HepG2 (cell line): ENCODE data around the gene SAPCD1. TPM values are rescaled to one million over a fixed set of nuclear protein-coding genes. Genes with fewer than 3 reads are reported as not detected.

Experiments
- BORCS8-MEF2B ChIP-seq: sonication (generic); formaldehyde crosslinking; IDR thresholded peaks from 2 replicates; pipeline ENCODE4 v1.8.0; 2022; ENCODE audit warnings: mild to moderate bottlenecking, missing genetic modification reagents
- CBFB ChIP-seq: sonication (generic); formaldehyde crosslinking; IDR thresholded peaks from 2 replicates; pipeline ENCODE4 v1.4.0; 2020; ENCODE audit warnings: missing genetic modification reagents
- ELF1 ChIP-seq: sonication (generic); formaldehyde crosslinking; IDR thresholded peaks from 2 replicates; pipeline ENCODE4 v1.4.0; 2020; ENCODE audit warnings: missing genetic modification reagents
- FUBP1 ChIP-seq: sonication (generic); formaldehyde crosslinking; IDR thresholded peaks from 2 replicates; pipeline ENCODE4 v1.5.1; 2020; ENCODE audit warnings: missing genetic modification reagents, mild to moderate bottlenecking, borderline replicate concordance
- KDM4B ChIP-seq: sonication (generic); formaldehyde crosslinking; IDR thresholded peaks from 2 replicates; pipeline ENCODE4 v1.4.0; 2020; ENCODE audit warnings: missing genetic modification reagents
- MIER3 ChIP-seq: IDR thresholded peaks from 2 replicates; pipeline ENCODE4 v1.6.1; 2016; ENCODE audit warnings: missing compliant biosample characterization, borderline replicate concordance
- NAIF1 ChIP-seq: sonication (generic); formaldehyde crosslinking; IDR thresholded peaks from 2 replicates; pipeline ENCODE4 v1.5.0; 2020; ENCODE audit warnings: mild to moderate bottlenecking, missing genetic modification reagents, borderline replicate concordance
- NFYB ChIP-seq: sonication (generic); formaldehyde crosslinking; IDR thresholded peaks from 2 replicates; pipeline ENCODE4 v1.4.0; 2020; ENCODE audit warnings: missing genetic modification reagents
- PATZ1 ChIP-seq: sonication (generic); formaldehyde crosslinking; IDR thresholded peaks from 2 replicates; pipeline ENCODE4 v1.4.0; 2020; ENCODE audit warnings: missing genetic modification reagents
- TEAD2 ChIP-seq: sonication (generic); formaldehyde crosslinking; IDR thresholded peaks from 2 replicates; pipeline ENCODE4 v1.9.0; 2021; ENCODE audit warnings: missing genetic modification reagents
- TFDP1 ChIP-seq: IDR thresholded peaks from 2 replicates; pipeline ENCODE4 v1.6.1; 2016; ENCODE audit warnings: missing compliant biosample characterization, missing genetic modification reagents, borderline replicate concordance
- USF2 ChIP-seq, 2 experiments: sonication (generic) in 1 of 2; formaldehyde crosslinking in 1 of 2; IDR thresholded peaks; 2 replicates each; pipeline versions ENCODE4 v1.5.1 to v1.6.1; 2011 to 2020; ENCODE audit warnings: borderline replicate concordance in 1 of 2, low read depth in 1 of 2, low read length in 1 of 2, mild to moderate bottlenecking in 1 of 2, missing genetic modification reagents in 1 of 2, moderate library complexity in 1 of 2
- ZBTB37 ChIP-seq: sonication (generic); formaldehyde crosslinking; IDR thresholded peaks from 2 replicates; pipeline ENCODE4 v1.4.0; 2020; ENCODE audit warnings: mild to moderate bottlenecking, missing genetic modification reagents
- ZKSCAN1 ChIP-seq: fragments of 150-350 bp; IDR thresholded peaks from 2 replicates; pipeline ENCODE4 v1.6.1; 2014; ENCODE audit warnings: low read length
- ZNF225 ChIP-seq: sonication (generic); formaldehyde crosslinking; IDR thresholded peaks from 2 replicates; pipeline ENCODE4 v1.4.0; 2020; ENCODE audit warnings: mild to moderate bottlenecking, missing genetic modification reagents
- ZNF292 ChIP-seq: sonication (generic); formaldehyde crosslinking; IDR thresholded peaks from 2 replicates; pipeline ENCODE4 v1.8.1; 2022; ENCODE audit warnings: mild to moderate bottlenecking, low read depth, missing genetic modification reagents, borderline replicate concordance
- ZNF317 ChIP-seq: sonication (generic); formaldehyde crosslinking; IDR thresholded peaks from 2 replicates; pipeline ENCODE4 v1.5.0; 2020; ENCODE audit warnings: mild to moderate bottlenecking, missing genetic modification reagents
- ZNF598 ChIP-seq: sonication (generic); formaldehyde crosslinking; IDR thresholded peaks from 2 replicates; pipeline ENCODE4 v1.5.1; 2020; ENCODE audit warnings: mild to moderate bottlenecking, missing genetic modification reagents, borderline replicate concordance
- ZNF619 ChIP-seq: sonication (generic); formaldehyde crosslinking; IDR thresholded peaks from 2 replicates; pipeline ENCODE4 v1.4.0; 2020; ENCODE audit warnings: mild to moderate bottlenecking, missing genetic modification reagents
- ZNF775 ChIP-seq: sonication (generic); formaldehyde crosslinking; IDR thresholded peaks from 2 replicates; pipeline ENCODE4 v1.4.0; 2020; ENCODE audit warnings: missing genetic modification reagents, mild to moderate bottlenecking, moderate library complexity, borderline replicate concordance
- ZNF83 ChIP-seq: sonication (generic); formaldehyde crosslinking; IDR thresholded peaks from 2 replicates; pipeline ENCODE4 v1.4.0; 2020; ENCODE audit warnings: missing genetic modification reagents, mild to moderate bottlenecking, borderline replicate concordance
- polyA plus RNA-seq, 8 experiments: library from polyadenylated mRNA; depleted of rRNA in 3 of 8; stranded (reverse) in 7 of 8; unstranded in 1 of 8; fragments of >200 nt; fragmentation: Illumina TruSeq in 4 of 8; extraction: Trizol in 4 of 8; gene quantifications; 2 replicates each; pipeline versions ENCODE4 v1.2.1 to v1.2.3, GENCODE V29; 2011 to 2016; ENCODE audit warnings: low read depth in 4 of 8, missing spikeins in 1 of 8, mixed read lengths in 1 of 8; ENCODE audit not compliant: insufficient read depth in 1 of 8
- total RNA-seq, 5 experiments: library from RNA; depleted of rRNA; stranded (reverse); fragments of >200 nt; fragmentation: Illumina TruSeq; extraction: Trizol; gene quantifications; 2 replicates each; pipeline ENCODE4 v1.2.3, GENCODE V29; 2016; ENCODE audit warnings: low read depth in 1 of 5

SAPCD1 gene
- total and polyA plus RNA-seq, 2 of the 13 experiments (the other 11 are each of a cell fraction or from before 2014, with no cell fraction given), result 2.5 to 3.9 TPM

GRCh38 chr6:31729515-31729978 lies 32.9 kb upstream of the SAPCD1 start (continued):
- TF ChIP-seq BORCS8-MEF2B (CRISPR knock-in tag), result no peak; the same call in 1 of the 2 replicates
- 0 out of 2 replicates have a peak, but pooled peaks have one; percentile 42 for TF ChIP-seq CBFB (CRISPR knock-in tag)
- 0 out of 2 replicates have a peak, but pooled peaks have one; percentile 63 for TF ChIP-seq TEAD2 (CRISPR knock-in tag)
- TF ChIP-seq TFDP1, result no peak
- no peak for TF ChIP-seq ZNF83
- TF ChIP-seq ZNF619 (CRISPR knock-in tag), result no peak
- no peak for TF ChIP-seq FUBP1 (CRISPR knock-in tag)
- TF ChIP-seq ZKSCAN1, result peak; percentile 66; the same call in 1 of the 2 replicates
- TF ChIP-seq USF2 (IDR thresholded peaks at IDR 0.05; ENCODE audit: low read depth, low read length), result no peak
- TF ChIP-seq USF2 (CRISPR knock-in tag; IDR thresholded peaks at IDR 0.05; ENCODE audit: borderline replicate concordance), result no peak
- no peak for TF ChIP-seq KDM4B
- TF ChIP-seq MIER3, result peak; percentile 81
- TF ChIP-seq ZNF225 (CRISPR knock-in tag), result no peak
- TF ChIP-seq ZBTB37, result no peak
- no peak; the same call in 1 of the 2 replicates for TF ChIP-seq NFYB (CRISPR knock-in tag)
- TF ChIP-seq NAIF1 (CRISPR knock-in tag), result no peak
- no peak for TF ChIP-seq ZNF775 (CRISPR knock-in tag)
- no peak; the same call in 1 of the 2 replicates for TF ChIP-seq ZNF317 (CRISPR knock-in tag)
- peak; percentile 69 for TF ChIP-seq PATZ1
- no peak for TF ChIP-seq ZNF292 (CRISPR knock-in tag)
- peak; percentile 58 for TF ChIP-seq ELF1
- no peak; the same call in 1 of the 2 replicates for TF ChIP-seq ZNF598
